Fibroblast of skin of right quadriceps (primary cell): ENCODE measurements around the gene CLEC2A.
A peak's percentile ranks its signal among the peaks of the same experiment; 100 is the strongest.
"Not testable (repeated sequence)": the region's sequence is repeated elsewhere in the genome, so short reads cannot be mapped to it uniquely, and the experiment has no call there.

ENCODE experiments used
- DNase-seq: peaks from one replicate; pipeline ENCODE4 v3.0.0-alpha.2; 2013

CLEC2A gene

GRCh38 chr12:9932270-9932669 is at the start of gene CLEC2A:
Gene CLEC2A (minus strand): TSS chr12:9932370. CDS start chr12:9932329, 41 bp downstream.
- no peak for DNase-seq

GRCh38 chr12:9980126-9980525 is 48.0 kb upstream of the CLEC2A start:
- no peak for DNase-seq

- DNase-seq = no peak
These were observed 45.7 kb upstream of the CLEC2A start for GRCh38 chr12:9977916-9978315.

- not testable (repeated sequence) for DNase-seq
These were observed 44.5 kb upstream of the CLEC2A start for GRCh38 chr12:9976626-9977025.

- no peak for DNase-seq
These were observed 43.4 kb upstream of the CLEC2A start for GRCh38 chr12:9975614-9976013.

- not testable (repeated sequence) for DNase-seq
These were observed 42.6 kb upstream of the CLEC2A start for GRCh38 chr12:9974731-9975130.

GRCh38 chr12:9973949-9974348 is 41.8 kb upstream of the CLEC2A start:
- DNase-seq = no peak

GRCh38 chr12:9971181-9971580 is 39.0 kb upstream of the CLEC2A start, which contains the start of gene CLEC12A:
Gene CLEC12A (plus strand): TSS chr12:9971409. CDS start chr12:9971597, 188 bp downstream.
- no peak for DNase-seq

GRCh38 chr12:9969673-9970072 is 37.5 kb upstream of the CLEC2A start:
- DNase-seq = no peak

- no peak for DNase-seq
These were observed 29.7 kb upstream of the CLEC2A start for GRCh38 chr12:9961901-9962300.

GRCh38 chr12:9961106-9961505 is 28.9 kb upstream of the CLEC2A start:
- no peak for DNase-seq

GRCh38 chr12:9960590-9960989 is 28.4 kb upstream of the CLEC2A start:
- no peak for DNase-seq

- DNase-seq = no peak
These were observed 25.7 kb upstream of the CLEC2A start for GRCh38 chr12:9957834-9958233.

- not testable (repeated sequence) for DNase-seq
These were observed 21.0 kb upstream of the CLEC2A start for GRCh38 chr12:9952954-9953729.

- no peak for DNase-seq
These were observed 19.0 kb upstream of the CLEC2A start for GRCh38 chr12:9951026-9951675.

GRCh38 chr12:9948606-9949296 is 16.6 kb upstream of the CLEC2A start:
- DNase-seq = no peak

- no peak for DNase-seq
These were observed 15.5 kb upstream of the CLEC2A start for GRCh38 chr12:9947674-9948073.

GRCh38 chr12:9944391-9944790 is 12.2 kb upstream of the CLEC2A start:
- no peak for DNase-seq

- DNase-seq = no peak
These were observed 11.1 kb upstream of the CLEC2A start for GRCh38 chr12:9943240-9943639.

GRCh38 chr12:9941838-9942237 is 9.7 kb upstream of the CLEC2A start:
- DNase-seq = no peak

GRCh38 chr12:9940375-9940774 is 8.2 kb upstream of the CLEC2A start:
- DNase-seq = no peak

GRCh38 chr12:9936591-9936990 is 4.4 kb upstream of the CLEC2A start:
- DNase-seq = peak; percentile 2

GRCh38 chr12:9935026-9935425 is 2.9 kb upstream of the CLEC2A start:
- DNase-seq = no peak

- DNase-seq = peak; percentile 47
These were observed 1.8 kb upstream of the CLEC2A start for GRCh38 chr12:9933958-9934357.
